Measurements from ENCODE around the gene ZNF2.
"Not testable (repeated sequence)": the region's sequence is repeated elsewhere in the genome, so short reads cannot be mapped to it uniquely, and the experiment has no call there.

The ZNF2 gene

GRCh38 chr2:95185197-95185596 is 19.6 kb downstream of the ZNF2 start:
- Histone ChIP-seq H3K4me2 (ENCODE audit: insufficient read depth, low read length) (no peak overlapping the region), H3K79me2 (ENCODE audit: insufficient read depth, low read length) (no peaks in the 10 kb centered on the region), H2AFZ (ENCODE audit: low read depth, low read length) (no peak overlapping the region), H4K20me1 (ENCODE audit: insufficient read depth, low read length) (no peaks in the 10 kb centered on the region), H3K4me3 (ENCODE audit: low read depth in 1 of 2, low read length in 2 of 2) (no peak overlapping the region), H3K4me1 (ENCODE audit: insufficient read depth, low read length) (no peaks in the 10 kb centered on the region), H3K36me3 (ENCODE audit: insufficient read depth, low read length) (peaks cover 28% of the 10 kb centered on the region), H3K27me3 (ENCODE audit: insufficient read depth, low read length, poor library complexity) (no peaks in the 10 kb centered on the region), H3K9me3 (ENCODE audit: insufficient read depth, low read length, severe bottlenecking) (no peaks in the 10 kb centered on the region), H3K9ac (ENCODE audit: low read depth, low read length) (no peak overlapping the region), H3K27ac (ENCODE audit: low read length) (no peak overlapping the region)
- DNase-seq (no peak), ATAC-seq (ENCODE audit: insufficient read depth, low read depth) (no peak)
- TF ChIP-seq CTCF (IDR thresholded peaks at IDR 0.05; ENCODE audit: borderline replicate concordance, extremely low read depth, low read length, poor library complexity, severe bottlenecking) (no peak), EZH2 (IDR thresholded peaks at IDR 0.05; ENCODE audit: borderline replicate concordance, low read depth, low read length, severe bottlenecking) (no peak)

GRCh38 chr2:95185973-95186372 is 20.4 kb downstream of the ZNF2 start:
- TF ChIP-seq EZH2 (IDR thresholded peaks at IDR 0.05; ENCODE audit: borderline replicate concordance, low read depth, low read length, severe bottlenecking): no peak
- no peak for TF ChIP-seq CTCF (IDR thresholded peaks at IDR 0.05; ENCODE audit: borderline replicate concordance, extremely low read depth, low read length, poor library complexity, severe bottlenecking)
- ATAC-seq (ENCODE audit: insufficient read depth, low read depth) (no peak), DNase-seq (no peak)
- Histone ChIP-seq H3K4me3 (ENCODE audit: low read depth in 1 of 2, low read length in 2 of 2) (no peak overlapping the region), H3K79me2 (ENCODE audit: insufficient read depth, low read length) (no peaks in the 10 kb centered on the region), H3K9me3 (ENCODE audit: insufficient read depth, low read length, severe bottlenecking) (no peaks in the 10 kb centered on the region), H3K36me3 (ENCODE audit: insufficient read depth, low read length) (peaks cover 21% of the 10 kb centered on the region), H3K27ac (ENCODE audit: low read length) (no peak overlapping the region), H3K4me2 (ENCODE audit: insufficient read depth, low read length) (no peak overlapping the region), H3K27me3 (ENCODE audit: insufficient read depth, low read length, poor library complexity) (no peaks in the 10 kb centered on the region), H2AFZ (ENCODE audit: low read depth, low read length) (no peak overlapping the region), H4K20me1 (ENCODE audit: insufficient read depth, low read length) (no peaks in the 10 kb centered on the region), H3K9ac (ENCODE audit: low read depth, low read length) (no peak overlapping the region), H3K4me1 (ENCODE audit: insufficient read depth, low read length) (no peaks in the 10 kb centered on the region)

GRCh38 chr2:95192956-95193355 is 27.3 kb downstream of the ZNF2 start:
- ATAC-seq (ENCODE audit: insufficient read depth, low read depth); H3K9ac ChIP-seq (ENCODE audit: low read depth, low read length); H3K27me3 ChIP-seq (ENCODE audit: insufficient read depth, low read length, poor library complexity); DNase-seq; H3K36me3 ChIP-seq (ENCODE audit: insufficient read depth, low read length); H3K9me3 ChIP-seq (ENCODE audit: insufficient read depth, low read length, severe bottlenecking); H3K27ac ChIP-seq (ENCODE audit: low read length); H2AFZ ChIP-seq (ENCODE audit: low read depth, low read length); H3K4me3 ChIP-seq (ENCODE audit: low read depth in 1 of 2, low read length in 2 of 2); H4K20me1 ChIP-seq (ENCODE audit: insufficient read depth, low read length); H3K79me2 ChIP-seq (ENCODE audit: insufficient read depth, low read length); H3K4me2 ChIP-seq (ENCODE audit: insufficient read depth, low read length); H3K4me1 ChIP-seq (ENCODE audit: insufficient read depth, low read length): not testable (repeated sequence)
- TF ChIP-seq CTCF (IDR thresholded peaks at IDR 0.05; ENCODE audit: borderline replicate concordance, extremely low read depth, low read length, poor library complexity, severe bottlenecking): peak; percentile 29

- Histone ChIP-seq H3K27ac (ENCODE audit: low read length) (no peak overlapping the region), H3K79me2 (ENCODE audit: insufficient read depth, low read length) (peaks cover 12% of the 10 kb centered on the region), H3K9me3 (ENCODE audit: insufficient read depth, low read length, severe bottlenecking) (peaks cover 6% of the 10 kb centered on the region), H4K20me1 (ENCODE audit: insufficient read depth, low read length) (no peaks in the 10 kb centered on the region), H3K36me3 (ENCODE audit: insufficient read depth, low read length) (peaks cover 6% of the 10 kb centered on the region), H3K27me3 (ENCODE audit: insufficient read depth, low read length, poor library complexity) (no peaks in the 10 kb centered on the region), H3K4me1 (ENCODE audit: insufficient read depth, low read length) (peaks cover 30% of the 10 kb centered on the region), H3K4me3 (ENCODE audit: low read depth in 1 of 2, low read length in 2 of 2) (no peak overlapping the region), H2AFZ (ENCODE audit: low read depth, low read length) (no peak overlapping the region), H3K4me2 (ENCODE audit: insufficient read depth, low read length) (no peak overlapping the region), H3K9ac (ENCODE audit: low read depth, low read length) (no peak overlapping the region)
- TF ChIP-seq EZH2 (IDR thresholded peaks at IDR 0.05; ENCODE audit: borderline replicate concordance, low read depth, low read length, severe bottlenecking): no peak
- TF ChIP-seq CTCF (IDR thresholded peaks at IDR 0.05; ENCODE audit: borderline replicate concordance, extremely low read depth, low read length, poor library complexity, severe bottlenecking): no peak
- ATAC-seq (ENCODE audit: insufficient read depth, low read depth): no peak
- DNase-seq: no peak
Measured at GRCh38 chr2:95203911-95204310, 38.3 kb downstream of the ZNF2 start.
